H1 (cell line): ENCODE measurements around the gene C22orf42. TPM values are rescaled to one million over a fixed set of nuclear protein-coding genes. Genes with fewer than 3 reads are reported as not detected.

Source experiments
- CTCF ChIA-PET: fragments of 300-600 bp; sonication (Branson Sonifier 250); formaldehyde crosslinking; loops from one replicate; lab custom pipeline; 2021; ENCODE audit not compliant: partially characterized antibody; lab: Charles Lee
- POLR2A ChIA-PET: fragments of 300-600 bp; sonication (Branson Sonifier 250); formaldehyde crosslinking; loops from one replicate; lab custom pipeline; 2021; ENCODE audit warnings: inconsistent platforms; ENCODE audit not compliant: partially characterized antibody; lab: Charles Lee
- DNase-seq, 2 experiments: peaks; one replicate each; pipeline versions ENCODE4 v3.0.0 to v3.0.0-alpha.2; 2010 to 2022; ENCODE audit warnings: low spot score in 2 of 2, low read depth in 1 of 2, mixed read lengths in 1 of 2
- FAIRE-seq: peaks from 2 replicates; lab custom pipeline; 2011; peaks lifted over from hg19 to GRCh38; lab: Jason Lieb, UNC
- H2AFZ ChIP-seq: 2 replicates; pipeline ENCODE4 v1.8.1; 2012; ENCODE audit warnings: low read length, inconsistent platforms
- H2AK5ac ChIP-seq: 2 replicates; pipeline ENCODE4 v1.6.1; 2013; ENCODE audit warnings: low read depth, low read length
- H2BK120ac ChIP-seq: replicated peaks from 2 replicates; pipeline ENCODE3; 2013; ENCODE audit warnings: low read depth, low read length, inconsistent platforms
- H2BK12ac ChIP-seq: 2 replicates; pipeline ENCODE4 v1.6.1; 2013; ENCODE audit warnings: low read depth, low read length
- H2BK15ac ChIP-seq: 2 replicates; pipeline ENCODE4 v1.6.1; 2013; ENCODE audit warnings: low read length
- H2BK20ac ChIP-seq: 2 replicates; pipeline ENCODE4 v1.6.1; 2013; ENCODE audit warnings: low read length
- H2BK5ac ChIP-seq: 2 replicates; pipeline ENCODE4 v1.6.1; 2013; ENCODE audit warnings: low read depth, low read length
- H3K14ac ChIP-seq: 2 replicates; pipeline ENCODE4 v1.6.1; 2013; ENCODE audit warnings: inconsistent platforms; ENCODE audit not compliant: insufficient read length
- H3K18ac ChIP-seq: 2 replicates; pipeline ENCODE4 v1.6.1; 2013; ENCODE audit warnings: low read length; ENCODE audit errors: extremely low read depth
- H3K23ac ChIP-seq: 2 replicates; pipeline ENCODE4 v1.6.1; 2013; ENCODE audit warnings: inconsistent platforms; ENCODE audit not compliant: insufficient read length
- H3K23me2 ChIP-seq: 2 replicates; pipeline ENCODE4 v1.6.1; 2013; ENCODE audit warnings: low read depth, low read length
- H3K27ac ChIP-seq: 2 replicates; pipeline ENCODE4 v1.6.1; 2011; ENCODE audit warnings: low read depth, low read length, inconsistent platforms
- H3K27me3 ChIP-seq, 4 experiments: replicated peaks in 1 of 4; 1 replicate in 1 of 4; 2 replicates in 3 of 4; pipeline versions ENCODE4 v1.6.1 to v1.8.1; 2011 to 2013; ENCODE audit warnings: low read length in 3 of 4, mild to moderate bottlenecking in 3 of 4, inconsistent platforms in 2 of 4, mixed read lengths in 2 of 4, moderate library complexity in 1 of 4; ENCODE audit not compliant: control insufficient read depth in 3 of 4, insufficient read depth in 3 of 4; ENCODE audit errors: extremely low read depth in 1 of 4
- H3K36me3 ChIP-seq, 4 experiments: 2 replicates each; pipeline versions ENCODE4 v1.6.1 to v1.8.1; 2011 to 2013; ENCODE audit warnings: mild to moderate bottlenecking in 4 of 4, low read length in 3 of 4, moderate library complexity in 2 of 4, control low read depth in 1 of 4, inconsistent platforms in 1 of 4; ENCODE audit not compliant: insufficient read depth in 4 of 4, control insufficient read depth in 2 of 4
- H3K4ac ChIP-seq: replicated peaks from 2 replicates; pipeline ENCODE3; 2013; ENCODE audit warnings: low read length, low read depth, mixed read lengths, inconsistent platforms; ENCODE audit not compliant: insufficient read length
- H3K4me1 ChIP-seq, 4 experiments: replicated peaks in 1 of 4; 1 replicate in 1 of 4; 2 replicates in 3 of 4; pipeline versions ENCODE4 v1.6.1 to v1.8.1; 2011 to 2013; ENCODE audit warnings: low read length in 3 of 4, inconsistent platforms in 2 of 4, mixed read lengths in 1 of 4; ENCODE audit not compliant: insufficient read depth in 4 of 4, control insufficient read depth in 3 of 4
- H3K4me2 ChIP-seq, 2 experiments: 2 replicates each; pipeline versions ENCODE4 v1.6.1 to v1.8.1; 2011 to 2013; ENCODE audit warnings: low read depth in 2 of 2, low read length in 2 of 2, control low read depth in 1 of 2, inconsistent platforms in 1 of 2, mild to moderate bottlenecking in 1 of 2; ENCODE audit not compliant: insufficient read depth in 1 of 2
- H3K4me3 ChIP-seq, 4 experiments: fragments of 200-600, 300-600 bp in 1 of 4; sonication (generic), shearing (Covaris generic), sonication (Bioruptor Twin) in 1 of 4; 2 replicates each; pipeline versions ENCODE4 v1.5.1 to v1.8.1; 2011 to 2016; ENCODE audit warnings: low read length in 4 of 4, low read depth in 3 of 4, control low read depth in 2 of 4, inconsistent platforms in 2 of 4, mild to moderate bottlenecking in 2 of 4, mixed read lengths in 1 of 4, moderate library complexity in 1 of 4; ENCODE audit not compliant: insufficient read depth in 2 of 4; ENCODE audit errors: extremely low read depth in 1 of 4
- H3K56ac ChIP-seq: replicated peaks from 2 replicates; pipeline ENCODE3; 2013; ENCODE audit warnings: low read depth, mild to moderate bottlenecking, mixed read lengths, low read length, inconsistent platforms; ENCODE audit not compliant: insufficient read length
- H3K79me1 ChIP-seq: 2 replicates; pipeline ENCODE4 v1.6.1; 2013; ENCODE audit warnings: low read depth, low read length, control low read depth
- H3K79me2 ChIP-seq, 2 experiments: 2 replicates each; pipeline versions ENCODE4 v1.6.1 to v1.8.1; 2012 to 2013; ENCODE audit warnings: low read length in 2 of 2, mild to moderate bottlenecking in 2 of 2, inconsistent platforms in 1 of 2; ENCODE audit not compliant: insufficient read depth in 2 of 2, control insufficient read depth in 1 of 2
- H3K9ac ChIP-seq, 4 experiments: replicated peaks in 1 of 4; 1 replicate in 1 of 4; 2 replicates in 3 of 4; pipeline versions ENCODE4 v1.6.1 to v1.8.1; 2011 to 2013; ENCODE audit warnings: low read depth in 3 of 4, low read length in 3 of 4, control low read depth in 2 of 4, mild to moderate bottlenecking in 2 of 4, moderate library complexity in 2 of 4, inconsistent platforms in 1 of 4; ENCODE audit errors: extremely low read depth in 1 of 4
- H3K9me3 ChIP-seq, 2 experiments: 2 replicates each; pipeline versions ENCODE4 v1.6.1 to v1.8.1; 2012 to 2013; ENCODE audit warnings: mild to moderate bottlenecking in 2 of 2, moderate library complexity in 2 of 2, control low read depth in 1 of 2, inconsistent platforms in 1 of 2, low read depth in 1 of 2, low read length in 1 of 2, mixed read lengths in 1 of 2; ENCODE audit not compliant: insufficient read depth in 2 of 2
- H4K20me1 ChIP-seq, 2 experiments: replicated peaks in 1 of 2; 2 replicates each; pipeline versions ENCODE3 to v1.8.1; 2011 to 2013; ENCODE audit warnings: inconsistent platforms in 2 of 2, low read length in 2 of 2, mild to moderate bottlenecking in 1 of 2; ENCODE audit not compliant: insufficient read depth in 2 of 2, control insufficient read depth in 1 of 2
- H4K5ac ChIP-seq: 2 replicates; pipeline ENCODE4 v1.6.1; 2013; ENCODE audit warnings: low read length, low read depth, mixed read lengths, inconsistent platforms; ENCODE audit not compliant: insufficient read length
- H4K8ac ChIP-seq: 2 replicates; pipeline ENCODE4 v1.8.0; 2013; ENCODE audit warnings: mild to moderate bottlenecking, moderate library complexity, low read length, inconsistent platforms; ENCODE audit not compliant: insufficient read depth; ENCODE audit errors: extremely low read depth
- H4K91ac ChIP-seq: replicated peaks from 2 replicates; pipeline ENCODE3; 2013; ENCODE audit warnings: low read length, mixed read lengths, inconsistent platforms; ENCODE audit not compliant: insufficient read length
- CREB1 ChIP-seq: IDR thresholded peaks from 2 replicates; pipeline ENCODE4 v1.6.1; 2012; ENCODE audit warnings: inconsistent platforms
- GABPA ChIP-seq: IDR thresholded peaks from 2 replicates; pipeline ENCODE4 v1.6.1; 2011; ENCODE audit warnings: mild to moderate bottlenecking, low read length, moderate library complexity, borderline replicate concordance; ENCODE audit not compliant: insufficient read depth
- HDAC6 ChIP-seq: IDR thresholded peaks from one replicate; pipeline ENCODE4 v1.7.1; 2012; ENCODE audit warnings: low read depth, mild to moderate bottlenecking, inconsistent platforms, low read length, moderate library complexity
- JUND ChIP-seq: IDR thresholded peaks from 2 replicates; pipeline ENCODE4 v1.6.1; 2011; ENCODE audit warnings: mild to moderate bottlenecking, improper control_type of control experiment, low read length
- KDM1A ChIP-seq: fragments of 200-600, 300-600 bp; sonication (generic); IDR thresholded peaks from 2 replicates; pipeline ENCODE4 v1.7.1; 2016; ENCODE audit warnings: mild to moderate bottlenecking, low read length, borderline replicate concordance
- NRF1 ChIP-seq: IDR thresholded peaks from 2 replicates; pipeline ENCODE4 v1.6.1; 2011; ENCODE audit warnings: mild to moderate bottlenecking, low read depth, low read length, improper control_type of control experiment
- POLR2AphosphoS5 ChIP-seq: IDR thresholded peaks from 2 replicates; pipeline ENCODE4 v1.6.1; 2011; ENCODE audit warnings: low read depth, low read length
- RBBP5 ChIP-seq: IDR thresholded peaks from 2 replicates; pipeline ENCODE4 v1.7.1; 2012; ENCODE audit warnings: low read depth, mild to moderate bottlenecking, inconsistent platforms, low read length, moderate library complexity, borderline replicate concordance
- SP4 ChIP-seq: IDR thresholded peaks from 2 replicates; pipeline ENCODE4 v1.6.1; 2012; ENCODE audit warnings: low read length, inconsistent platforms
- WGBS, 2 experiments: shearing (Covaris generic) in 1 of 2; methylation state at CpG; one replicate each; pipeline versions ENCODE4 v1.1.6 to v1.1.7; 2013 to 2015; ENCODE audit warnings: low lambda C conversion rate in 2 of 2, mixed read lengths in 2 of 2, inconsistent platforms in 1 of 2, low coverage in 1 of 2, missing lambda C conversion rate in 1 of 2; ENCODE audit not compliant: insufficient replicate concordance in 2 of 2, insufficient coverage in 1 of 2, insufficient read length in 1 of 2; ENCODE audit errors: extremely low coverage in 1 of 2, missing lambda C conversion rate in 1 of 2; 5-methylcytosine and 5-hydroxymethylcytosine counted together
- polyA plus RNA-seq, 7 experiments: library from polyadenylated mRNA; depleted of rRNA in 3 of 7; stranded (reverse) in 5 of 7; unstranded in 2 of 7; fragments of >200 nt in 5 of 7; fragments of 200-250 nt in 2 of 7; gene quantifications; 1 replicate in 5 of 7; 2 replicates in 1 of 7; 4 replicates in 1 of 7; pipeline versions ENCODE4 v1.2.1 to v1.2.3, GENCODE V29; 2011 to 2013; ENCODE audit warnings: missing spikeins in 2 of 7, mixed read lengths in 2 of 7
- total RNA-seq: library from RNA; stranded (reverse); fragmentation: NEBNext Ultra II Directional; extraction: Animal tissue kit (Norgen Biotek cat#: 25700); gene quantifications from 2 replicates; pipeline ENCODE4 v1.2.1, GENCODE V29; 2021

C22orf42 gene
- total and polyA plus RNA-seq, 2 of the 8 experiments (the other 6 are each of a cell fraction or from before 2014, with no cell fraction given): 0.50 TPM; not detected in 1

- H2BK20ac ChIP-seq: no peak overlapping the region
- no peak overlapping the region for H3K4me3 ChIP-seq
- H4K20me1 ChIP-seq: no peaks in the 10 kb centered on the region
- WGBS, 2 experiments: 78% methylated on average over 1 of the region's 1 CpG; no CpG with 5 or more reads in 1 of the 2 experiments
- H3K4ac ChIP-seq: no peak overlapping the region
- no peak overlapping the region for H4K5ac ChIP-seq
- H2BK12ac ChIP-seq: no peak overlapping the region
- H4K8ac ChIP-seq: no peak overlapping the region
- H3K4me2 ChIP-seq: no peak overlapping the region
- H2BK120ac ChIP-seq: no peak overlapping the region
- H2BK15ac ChIP-seq: no peak overlapping the region
- FAIRE-seq: no peak
- no peaks in the 10 kb centered on the region for H3K79me1 ChIP-seq
- H3K9me3 ChIP-seq: no peaks in the 10 kb centered on the region
- no peak overlapping the region for H2AFZ ChIP-seq
- H3K23me2 ChIP-seq: no peaks in the 10 kb centered on the region
- TF ChIP-seq CREB1 (no peak), JUND (no peak), POLR2AphosphoS5 (no peak), HDAC6 (no peak), RBBP5 (no peak), KDM1A (no peak), NRF1 (no peak), GABPA (no peak), SP4 (no peak)
- no peak overlapping the region for H2BK5ac ChIP-seq
- no peaks in the 10 kb centered on the region; a peak in 1 of 7 replicates for H3K4me1 ChIP-seq
- ChIA-PET POLR2A (no interaction called here), CTCF (interaction anchor here (0.7 to 1.8 kb wide), 5 partner anchors 39 to 133 kb away, joined by 3 to 6 read pairs (median 3); partner anchors contain the start of gene RFPL2)
- no peak overlapping the region for H3K9ac ChIP-seq
- no peaks in the 10 kb centered on the region for H3K36me3 ChIP-seq
- H3K23ac ChIP-seq: no peak overlapping the region
- H2AK5ac ChIP-seq: no peak overlapping the region
- H3K27ac ChIP-seq: no peak overlapping the region
- no peaks in the 10 kb centered on the region; a peak in 1 of 7 replicates for H3K27me3 ChIP-seq
- H4K91ac ChIP-seq: no peak overlapping the region
- no peaks in the 10 kb centered on the region for H3K79me2 ChIP-seq
- no peak overlapping the region for H3K14ac ChIP-seq
- no peak overlapping the region for H3K18ac ChIP-seq
- H3K56ac ChIP-seq: no peak overlapping the region
- DNase-seq: no peak
Measured at GRCh38 chr22:32132783-32133182, 26.3 kb downstream of the C22orf42 start.
